Dedifferentiated amniotic fluid mesenchymal stem cell (primary cell): ENCODE results near the gene RGS12.
A peak's percentile ranks its signal among the peaks of the same experiment; 100 is the strongest.

ENCODE experiments used
- DNase-seq: peaks from one replicate; pipeline ENCODE4 v3.0.0-alpha.2; 2016; ENCODE audit errors: extremely low spot score

RGS12 gene

GRCh38 chr4:3292571-3293400 lies at the start of gene RGS12:
RGS12 (plus strand) TSS chr4:3293021; CDS start chr4:3316171, 23,150 bp downstream.
- peak; percentile 86 for DNase-seq

GRCh38 chr4:3243136-3243780 lies 49.6 kb upstream of the RGS12 start:
- DNase-seq, result no peak

GRCh38 chr4:3244002-3244401 lies 48.8 kb upstream of the RGS12 start:
- DNase-seq, result no peak

- no peak for DNase-seq
Observed at GRCh38 chr4:3244747-3245146, 48.1 kb upstream of the RGS12 start.

- DNase-seq, result no peak
Observed at GRCh38 chr4:3245676-3246075, 47.1 kb upstream of the RGS12 start.

- no peak for DNase-seq
Observed at GRCh38 chr4:3246458-3247398, 46.1 kb upstream of the RGS12 start.

- no peak for DNase-seq
Observed at GRCh38 chr4:3247399-3248177, 45.2 kb upstream of the RGS12 start.

- DNase-seq, result no peak
Observed at GRCh38 chr4:3248178-3248480, 44.7 kb upstream of the RGS12 start.

- no peak for DNase-seq
Observed at GRCh38 chr4:3248811-3249661, 43.8 kb upstream of the RGS12 start, which contains the start of gene MSANTD1. MSANTD1 (plus strand) TSS chr4:3249159; CDS start chr4:3249223, 64 bp downstream.

GRCh38 chr4:3249711-3250437 lies 42.9 kb upstream of the RGS12 start:
- no peak for DNase-seq

- DNase-seq, result no peak
Observed at GRCh38 chr4:3250438-3250955, 42.3 kb upstream of the RGS12 start.

GRCh38 chr4:3250956-3251690 lies 41.7 kb upstream of the RGS12 start:
- DNase-seq, result no peak

- DNase-seq, result no peak
Observed at GRCh38 chr4:3251691-3252479, 40.9 kb upstream of the RGS12 start.

GRCh38 chr4:3252480-3252828 lies 40.4 kb upstream of the RGS12 start:
- DNase-seq, result no peak

GRCh38 chr4:3252831-3253641 lies 39.8 kb upstream of the RGS12 start:
- no peak for DNase-seq

GRCh38 chr4:3253808-3254207 lies 39.0 kb upstream of the RGS12 start:
- DNase-seq, result no peak
